Renal cortex interstitium (tissue), 11 donors: ENCODE data around the gene SPRED2. TPM values are rescaled to one million over a fixed set of nuclear protein-coding genes. Genes with fewer than 3 reads are reported as not detected.

ENCODE experiments used
- DNase-seq, 11 donors: peaks; one replicate each; pipeline ENCODE4 v3.0.0-alpha.2; 2013; ENCODE audit warnings: low read depth in 9 of 11, low spot score in 4 of 11; ENCODE audit errors: extremely low read depth in 1 of 11
- polyA plus RNA-seq, 3 donors: library from polyadenylated mRNA; unstranded; fragments of 120-200 nt; gene quantifications; one replicate each; pipeline ENCODE4 v1.2.1, GENCODE V29; 2013; ENCODE audit not compliant: insufficient read length in 3 of 3

The SPRED2 gene
- polyA plus RNA-seq, 3 donors: 37.8 to 41.0 (median 39.4) TPM

GRCh38 chr2:65427532-65427931 lies 4.9 kb downstream of the SPRED2 start:
- no peak for DNase-seq

GRCh38 chr2:65425276-65425675 lies 7.1 kb downstream of the SPRED2 start:
- no peak for DNase-seq

- no peak for DNase-seq
Observed at GRCh38 chr2:65424391-65424790, 8.0 kb downstream of the SPRED2 start.

GRCh38 chr2:65421432-65421748 lies 11.0 kb downstream of the SPRED2 start:
- DNase-seq: no peak

- DNase-seq: peak in 2 of 11 donors; percentile 20 to 25
Observed at GRCh38 chr2:65420712-65421431, 11.5 kb downstream of the SPRED2 start.

- DNase-seq: no peak
Observed at GRCh38 chr2:65417509-65418085, 14.8 kb downstream of the SPRED2 start.

GRCh38 chr2:65416945-65417344 lies 15.5 kb downstream of the SPRED2 start:
- DNase-seq: no peak

- no peak for DNase-seq
Observed at GRCh38 chr2:65416321-65416720, 16.1 kb downstream of the SPRED2 start.

GRCh38 chr2:65415091-65415490 lies 17.3 kb downstream of the SPRED2 start:
- DNase-seq: no peak

GRCh38 chr2:65413610-65414009 lies 18.8 kb downstream of the SPRED2 start:
- no peak for DNase-seq

- DNase-seq: no peak
Observed at GRCh38 chr2:65413106-65413505, 19.3 kb downstream of the SPRED2 start.

GRCh38 chr2:65411056-65411795 lies 21.2 kb downstream of the SPRED2 start:
- DNase-seq: no peak

GRCh38 chr2:65409045-65409444 lies 23.4 kb downstream of the SPRED2 start:
- DNase-seq: no peak

GRCh38 chr2:65407240-65407639 lies 25.2 kb downstream of the SPRED2 start:
- no peak for DNase-seq

- no peak for DNase-seq
Observed at GRCh38 chr2:65404988-65405697, 27.3 kb downstream of the SPRED2 start.

GRCh38 chr2:65403529-65403915 lies 28.9 kb downstream of the SPRED2 start:
- DNase-seq: no peak

GRCh38 chr2:65402780-65403528 lies 29.4 kb downstream of the SPRED2 start:
- DNase-seq: no peak

GRCh38 chr2:65402323-65402722 lies 30.1 kb downstream of the SPRED2 start:
- no peak for DNase-seq

GRCh38 chr2:65397122-65397521 lies 35.3 kb downstream of the SPRED2 start:
- DNase-seq: no peak
